Coronary artery (tissue), 2 donors: ENCODE results near the gene LUZP1.

Experiments used
- DNase-seq: peaks from one replicate; pipeline ENCODE4 v3.0.0-alpha.2; 2017; ENCODE audit warnings: low spot score
- H3K27ac ChIP-seq, 2 donors: fragments of 200-600 bp; sonication (generic); one replicate each; pipeline ENCODE4 v1.5.1; 2016 to 2019
- H3K4me3 ChIP-seq: fragments of 200-600 bp; sonication (generic); 2 replicates; pipeline ENCODE4 v1.5.1; 2016; ENCODE audit warnings: mild to moderate bottlenecking, moderate library complexity
- TF ChIP-seq, protein P1 (sequence below): fragments of 200-600 bp; sonication (generic); IDR thresholded peaks from one replicate; pipeline ENCODE4 v1.5.1; 2019; ENCODE audit warnings: antibody characterized with exemption

The LUZP1 gene

DNA sequence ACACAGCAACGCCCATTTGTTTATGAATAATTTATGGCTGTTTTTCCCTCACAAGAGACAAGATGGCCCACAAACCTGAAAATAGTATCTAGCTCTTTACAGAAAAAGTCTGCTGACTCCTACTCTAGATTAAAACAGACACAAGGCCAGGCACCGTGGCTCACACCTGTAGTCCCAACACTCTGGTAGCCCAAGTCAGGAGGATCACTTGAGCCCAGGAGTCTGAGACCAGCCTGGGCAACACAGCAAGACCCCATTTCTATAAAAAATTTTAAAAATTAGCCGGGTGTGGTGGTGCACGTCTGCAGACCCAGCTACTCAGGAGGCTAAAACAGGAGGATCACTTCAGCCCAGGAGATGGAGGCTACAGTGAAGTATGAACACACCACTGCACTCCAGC is 34.6 kb downstream of the LUZP1 start:
- Histone ChIP-seq H3K27ac (no peak overlapping the region), H3K4me3 (no peak overlapping the region)
- DNase-seq = no peak
- TF ChIP-seq, protein P1, sequence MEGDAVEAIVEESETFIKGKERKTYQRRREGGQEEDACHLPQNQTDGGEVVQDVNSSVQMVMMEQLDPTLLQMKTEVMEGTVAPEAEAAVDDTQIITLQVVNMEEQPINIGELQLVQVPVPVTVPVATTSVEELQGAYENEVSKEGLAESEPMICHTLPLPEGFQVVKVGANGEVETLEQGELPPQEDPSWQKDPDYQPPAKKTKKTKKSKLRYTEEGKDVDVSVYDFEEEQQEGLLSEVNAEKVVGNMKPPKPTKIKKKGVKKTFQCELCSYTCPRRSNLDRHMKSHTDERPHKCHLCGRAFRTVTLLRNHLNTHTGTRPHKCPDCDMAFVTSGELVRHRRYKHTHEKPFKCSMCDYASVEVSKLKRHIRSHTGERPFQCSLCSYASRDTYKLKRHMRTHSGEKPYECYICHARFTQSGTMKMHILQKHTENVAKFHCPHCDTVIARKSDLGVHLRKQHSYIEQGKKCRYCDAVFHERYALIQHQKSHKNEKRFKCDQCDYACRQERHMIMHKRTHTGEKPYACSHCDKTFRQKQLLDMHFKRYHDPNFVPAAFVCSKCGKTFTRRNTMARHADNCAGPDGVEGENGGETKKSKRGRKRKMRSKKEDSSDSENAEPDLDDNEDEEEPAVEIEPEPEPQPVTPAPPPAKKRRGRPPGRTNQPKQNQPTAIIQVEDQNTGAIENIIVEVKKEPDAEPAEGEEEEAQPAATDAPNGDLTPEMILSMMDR = no peak

DNA sequence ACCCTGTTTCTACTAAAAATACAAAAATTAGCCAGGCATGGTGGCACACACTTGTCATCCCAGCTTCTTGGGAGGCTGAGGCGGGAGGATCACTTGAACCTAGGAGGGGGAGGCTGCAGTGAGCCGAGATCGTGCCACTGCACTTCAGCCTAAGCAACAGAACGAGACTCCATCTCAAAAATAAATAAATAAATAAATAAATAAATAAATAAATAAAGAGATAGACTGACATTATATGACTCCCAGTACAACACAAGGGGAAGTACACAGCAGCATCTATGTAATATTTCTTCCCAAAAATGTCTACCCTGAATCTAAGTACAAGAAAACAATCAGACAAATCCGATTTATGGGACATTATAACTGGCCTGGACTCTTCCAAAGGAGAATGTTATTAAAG is 35.1 kb downstream of the LUZP1 start:
- TF ChIP-seq, protein P1 = no peak
- no peak overlapping the region for H3K27ac ChIP-seq
- H3K4me3 ChIP-seq = no peak overlapping the region

DNA sequence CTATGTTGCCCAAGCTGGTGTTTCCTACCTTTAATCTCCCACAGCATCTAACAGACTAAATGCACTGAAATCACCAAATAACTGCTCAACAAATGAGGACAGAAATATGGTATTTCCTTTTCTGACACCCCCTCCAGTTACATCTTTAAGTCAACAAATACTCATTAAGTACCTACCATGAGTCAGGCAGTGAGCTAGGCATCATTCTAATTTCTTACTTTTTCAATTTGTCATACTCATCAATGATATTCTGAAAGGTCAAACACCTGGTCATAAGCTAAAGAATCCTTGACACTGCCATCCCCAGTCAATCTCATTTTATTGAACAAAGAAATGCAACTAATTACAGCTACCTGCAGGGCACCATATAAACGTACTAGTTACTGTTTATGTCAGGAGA is 36.6 kb downstream of the LUZP1 start:
- TF ChIP-seq, protein P1 = no peak

More for the DNA sequence above, 35.1 kb downstream of the LUZP1 start:
- DNase-seq = no peak

DNA sequence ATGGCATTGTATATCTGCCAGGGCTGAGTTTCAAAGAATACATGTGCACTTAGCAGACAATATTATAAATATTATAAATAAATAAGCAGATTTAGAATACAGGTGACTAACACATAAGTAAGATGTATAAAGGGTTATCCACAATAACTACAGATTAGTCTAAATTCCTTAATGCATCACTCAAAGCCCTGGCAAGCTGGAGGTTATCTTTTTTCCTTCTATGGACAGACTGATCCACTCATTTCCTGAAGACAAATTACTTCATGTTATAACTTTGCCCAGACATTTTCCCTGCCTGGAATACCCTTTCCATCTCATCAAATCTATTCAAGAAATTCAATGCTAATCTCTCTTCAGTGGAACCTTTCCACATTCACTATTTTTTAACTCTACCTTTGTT is 38.8 kb downstream of the LUZP1 start:
- H3K4me3 ChIP-seq = no peak overlapping the region
- TF ChIP-seq, protein P1 = no peak
- H3K27ac ChIP-seq = no peak overlapping the region
- no peak for DNase-seq

More for the DNA sequence above, 36.6 kb downstream of the LUZP1 start:
- no peak for DNase-seq
- H3K4me3 ChIP-seq = no peak overlapping the region
- no peak overlapping the region for H3K27ac ChIP-seq

DNA sequence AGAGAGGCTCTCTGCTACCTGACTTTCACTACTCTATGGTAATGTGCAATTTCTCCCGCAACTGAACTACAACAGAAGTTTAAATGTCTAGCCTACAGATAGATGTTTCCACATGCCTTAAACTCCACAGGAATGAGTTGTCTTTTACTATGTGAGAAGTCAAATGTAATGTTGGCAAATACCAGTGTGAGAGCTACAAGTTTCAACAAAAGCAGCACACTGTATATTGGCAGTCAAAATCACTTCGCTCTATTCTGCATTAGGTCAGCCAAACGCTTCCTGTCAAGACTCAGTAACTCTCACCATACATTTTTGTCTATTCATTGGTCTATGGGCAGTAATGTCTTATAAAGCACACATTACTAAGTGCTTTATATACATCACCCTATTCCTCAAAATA is 41.9 kb downstream of the LUZP1 start:
- Histone ChIP-seq H3K4me3 (no peak overlapping the region), H3K27ac (no peak overlapping the region)
- TF ChIP-seq, protein P1 = no peak
- no peak for DNase-seq

DNA sequence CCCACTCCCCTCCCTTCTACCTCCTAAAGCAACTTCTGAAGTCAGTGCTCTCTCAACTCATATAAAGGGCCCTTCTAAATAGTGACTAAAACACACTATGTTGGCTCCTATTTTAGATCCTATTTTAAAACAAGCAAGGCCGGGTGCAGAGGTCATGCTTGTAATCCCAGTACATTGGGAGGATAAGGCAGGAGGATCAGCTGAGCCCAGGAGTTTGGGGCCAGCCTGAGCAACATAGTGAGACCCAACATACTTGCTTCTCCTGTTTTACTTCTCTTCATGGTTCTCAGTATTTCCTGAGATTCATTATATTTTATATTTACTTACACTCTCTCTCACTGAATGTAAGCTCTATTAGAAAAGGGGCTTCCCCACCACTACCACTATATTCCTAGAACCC is 42.5 kb downstream of the LUZP1 start:
- no peak for DNase-seq
- TF ChIP-seq, protein P1 = no peak
- Histone ChIP-seq H3K4me3 (no peak overlapping the region), H3K27ac (no peak overlapping the region)

DNA sequence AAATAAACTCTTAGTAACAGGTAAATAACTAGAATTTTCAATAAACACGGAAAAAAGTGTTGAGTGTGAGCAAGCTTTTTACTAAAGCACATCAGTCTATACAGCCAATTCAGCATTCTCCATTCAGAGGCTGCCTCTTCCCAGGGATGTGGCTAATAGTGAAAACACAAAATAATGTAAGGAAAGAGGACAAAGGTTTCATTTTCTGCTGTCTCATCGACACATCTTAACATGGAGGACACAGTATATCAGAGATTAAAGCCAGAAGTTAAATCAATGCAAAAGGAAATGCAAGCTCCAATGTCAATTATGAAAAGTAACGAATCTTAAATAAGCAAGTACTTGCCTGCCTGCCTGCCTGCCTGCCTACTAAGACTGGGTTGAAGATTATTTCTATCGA is 43.2 kb downstream of the LUZP1 start:
- TF ChIP-seq, protein P1 = no peak
- no peak for DNase-seq
- no peak overlapping the region for H3K4me3 ChIP-seq
- no peak overlapping the region for H3K27ac ChIP-seq
